Stimulated activated CD4-positive, alpha-beta T cell treated with anti-CD3 and anti-CD28 coated beads, TNF-alpha, amount 100 ng/mL, for 1 hour (primary cell): ENCODE results near the gene FIZ1.

Experiments used
- DNase-seq, 3 donors: peaks; one replicate each; pipeline ENCODE4 v3.0.0-alpha.2; 2020; ENCODE audit warnings: low read depth in 3 of 3, low spot score in 1 of 3

Gene FIZ1

DNA sequence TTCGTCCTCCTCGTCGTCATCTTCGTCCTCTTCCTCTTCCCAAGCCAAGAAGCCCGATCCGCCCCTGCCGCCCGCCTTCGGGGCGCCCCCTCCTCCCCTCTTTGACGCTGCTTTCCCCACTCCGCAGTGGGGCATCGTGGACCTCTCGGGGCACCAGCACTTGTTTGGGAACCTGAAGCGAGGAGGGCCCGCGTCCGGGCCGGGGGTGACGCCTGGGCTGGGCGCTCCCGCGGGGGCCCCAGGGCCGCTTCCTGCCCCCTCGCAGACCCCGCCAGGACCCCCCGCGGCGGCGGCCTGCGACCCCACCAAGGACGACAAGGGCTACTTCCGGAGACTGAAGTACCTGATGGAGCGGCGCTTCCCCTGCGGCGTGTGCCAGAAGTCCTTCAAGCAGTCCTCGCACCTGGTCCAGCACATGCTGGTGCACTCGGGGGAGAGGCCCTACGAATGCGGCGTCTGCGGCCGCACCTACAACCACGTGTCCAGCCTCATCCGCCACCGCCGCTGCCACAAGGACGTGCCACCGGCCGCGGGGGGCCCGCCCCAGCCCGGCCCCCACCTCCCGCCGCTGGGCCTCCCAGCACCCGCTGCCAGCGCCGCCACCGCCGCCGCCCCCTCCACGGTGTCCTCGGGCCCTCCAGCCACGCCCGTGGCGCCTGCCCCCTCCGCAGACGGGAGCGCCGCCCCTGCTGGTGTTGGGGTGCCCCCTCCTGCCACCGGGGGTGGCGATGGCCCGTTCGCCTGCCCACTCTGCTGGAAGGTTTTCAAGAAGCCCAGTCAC lies 14.8 kb upstream of the FIZ1 start:
- no peak for DNase-seq

DNA sequence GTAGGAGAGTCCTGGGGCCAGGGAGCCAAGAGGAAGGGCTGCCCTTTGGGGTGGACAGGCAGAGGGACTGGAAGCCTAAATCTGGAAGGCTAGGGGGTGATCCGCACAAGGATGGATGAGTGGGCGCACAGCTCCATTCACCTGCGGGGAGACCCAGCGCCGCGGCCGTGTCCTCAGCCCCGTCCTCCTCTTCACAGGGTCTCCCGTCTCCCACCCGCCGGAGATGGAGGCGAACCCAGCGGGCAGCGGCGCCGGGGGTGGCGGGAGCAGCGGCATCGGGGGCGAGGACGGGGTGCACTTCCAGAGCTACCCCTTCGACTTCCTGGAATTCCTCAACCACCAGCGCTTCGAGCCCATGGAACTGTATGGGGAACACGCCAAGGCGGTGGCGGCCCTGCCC lies 14.1 kb upstream of the FIZ1 start:
- no peak for DNase-seq

DNA sequence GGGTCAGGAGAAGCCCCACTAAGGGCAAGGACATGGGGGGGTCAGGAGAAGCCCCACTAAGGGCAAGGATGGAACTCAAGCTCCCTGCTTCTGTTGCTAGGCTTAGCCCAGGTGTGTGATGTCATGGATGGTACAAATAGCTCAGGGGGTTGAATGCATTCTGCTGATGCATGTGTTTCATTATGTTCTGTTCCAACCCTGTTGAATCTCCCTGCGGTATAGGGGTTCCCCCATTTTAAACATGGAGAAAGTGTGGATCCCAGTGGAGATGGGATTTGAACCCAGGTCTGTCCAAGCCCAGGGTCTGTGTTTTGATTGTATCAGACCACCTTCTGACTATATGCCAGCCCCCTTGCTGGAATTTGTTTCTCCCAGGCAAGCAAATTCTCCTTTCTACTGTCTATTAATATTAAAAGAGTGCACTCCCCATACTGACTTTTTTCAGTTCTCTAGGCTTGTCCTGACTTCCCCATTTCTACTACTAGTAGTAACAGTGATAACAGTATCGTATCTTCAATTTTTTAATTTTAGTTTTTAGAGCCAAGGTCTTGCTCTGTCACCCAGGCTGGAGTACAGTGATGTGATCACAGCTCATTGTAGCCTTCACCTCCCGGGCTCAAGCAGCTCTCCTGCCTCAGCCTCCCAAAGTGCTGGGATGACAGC lies 12.8 kb upstream of the FIZ1 start:
- DNase-seq, result no peak

DNA sequence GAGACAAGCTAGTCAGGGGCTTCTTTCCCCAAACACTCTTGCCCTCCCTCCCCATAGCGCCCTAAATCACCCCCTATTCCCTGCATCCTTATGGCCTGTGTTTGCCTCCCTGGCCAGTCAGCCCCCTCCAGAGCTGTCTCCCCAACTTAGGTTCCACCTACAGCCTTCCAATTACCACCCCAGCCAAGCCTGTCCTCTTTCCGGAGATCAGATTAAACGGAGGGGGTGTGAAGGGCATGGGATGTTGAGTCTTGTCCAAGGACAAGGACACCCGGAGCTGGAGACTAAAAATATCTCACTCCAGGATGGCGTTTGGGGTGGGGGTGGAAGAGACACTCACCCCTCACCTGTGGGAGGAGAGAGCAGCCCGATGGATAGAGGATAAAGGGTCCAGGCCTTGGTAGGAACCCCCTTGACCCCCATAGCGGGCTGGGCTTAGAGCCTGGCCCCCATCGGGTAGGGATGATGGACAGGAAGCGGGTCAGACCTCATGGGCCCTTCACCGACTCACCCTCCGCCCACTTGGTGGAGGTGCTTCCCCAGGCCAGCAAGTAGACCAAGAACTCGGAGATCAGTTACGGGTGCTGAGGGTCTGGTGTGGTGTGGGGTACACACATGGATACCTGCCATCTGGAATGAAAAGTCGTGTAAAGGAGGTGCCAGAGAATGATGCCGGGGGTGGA lies 12.1 kb upstream of the FIZ1 start:
- DNase-seq, result no peak

DNA sequence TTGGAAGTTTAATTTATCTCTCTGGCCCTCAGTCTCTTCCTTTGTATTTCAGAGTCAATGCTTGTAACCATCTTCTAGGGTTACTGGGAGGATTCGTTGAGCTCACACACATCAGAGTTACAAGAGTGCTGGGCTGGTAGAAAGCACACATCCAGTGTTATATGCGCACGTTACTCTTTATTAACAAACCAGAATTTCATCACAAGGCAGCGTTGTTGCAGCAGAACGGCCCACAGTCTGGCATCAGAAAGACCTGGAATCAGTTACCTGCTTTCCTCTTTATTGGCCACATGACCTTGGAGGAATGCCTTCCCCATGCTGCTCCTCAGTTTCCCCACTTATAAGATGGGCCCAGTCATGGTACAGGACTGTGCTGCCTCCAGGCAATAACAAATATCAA lies 10.0 kb upstream of the FIZ1 start:
- no peak for DNase-seq

DNA sequence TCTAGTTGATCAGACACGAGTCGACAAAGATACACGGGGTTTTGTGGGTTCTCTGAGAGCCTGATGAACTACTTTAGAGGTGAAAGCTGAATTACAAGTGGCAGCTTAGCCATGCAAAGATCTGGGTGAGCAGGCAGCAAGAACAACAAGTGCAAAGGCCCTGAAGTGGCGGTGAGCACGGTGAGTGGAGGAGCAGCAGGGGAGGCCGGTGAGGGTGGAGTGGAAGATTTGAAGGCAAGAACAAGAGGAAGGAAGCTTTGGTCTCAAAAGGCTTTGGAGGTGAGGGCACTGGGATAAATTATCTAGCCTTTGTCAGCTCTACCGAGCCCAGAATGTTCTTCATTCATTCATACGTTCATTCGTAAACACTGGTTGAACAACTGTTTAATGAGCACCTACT lies 7.5 kb upstream of the FIZ1 start:
- no peak for DNase-seq

DNA sequence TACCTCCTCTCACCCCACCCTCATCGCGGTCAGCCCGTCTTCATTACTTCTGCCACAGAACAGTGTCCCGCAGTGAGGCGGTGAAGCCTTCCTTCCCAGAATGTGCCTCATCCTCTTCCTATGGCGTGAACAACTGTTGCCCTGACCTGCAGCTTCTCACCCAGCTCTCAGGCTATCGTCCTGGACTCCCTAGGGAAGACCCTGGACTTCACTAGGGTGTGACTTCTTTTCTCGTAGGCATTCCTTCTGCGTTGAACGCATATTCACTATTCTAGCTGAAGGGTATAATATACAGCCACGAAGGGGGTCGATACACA lies 7.1 kb upstream of the FIZ1 start:
- no peak for DNase-seq

DNA sequence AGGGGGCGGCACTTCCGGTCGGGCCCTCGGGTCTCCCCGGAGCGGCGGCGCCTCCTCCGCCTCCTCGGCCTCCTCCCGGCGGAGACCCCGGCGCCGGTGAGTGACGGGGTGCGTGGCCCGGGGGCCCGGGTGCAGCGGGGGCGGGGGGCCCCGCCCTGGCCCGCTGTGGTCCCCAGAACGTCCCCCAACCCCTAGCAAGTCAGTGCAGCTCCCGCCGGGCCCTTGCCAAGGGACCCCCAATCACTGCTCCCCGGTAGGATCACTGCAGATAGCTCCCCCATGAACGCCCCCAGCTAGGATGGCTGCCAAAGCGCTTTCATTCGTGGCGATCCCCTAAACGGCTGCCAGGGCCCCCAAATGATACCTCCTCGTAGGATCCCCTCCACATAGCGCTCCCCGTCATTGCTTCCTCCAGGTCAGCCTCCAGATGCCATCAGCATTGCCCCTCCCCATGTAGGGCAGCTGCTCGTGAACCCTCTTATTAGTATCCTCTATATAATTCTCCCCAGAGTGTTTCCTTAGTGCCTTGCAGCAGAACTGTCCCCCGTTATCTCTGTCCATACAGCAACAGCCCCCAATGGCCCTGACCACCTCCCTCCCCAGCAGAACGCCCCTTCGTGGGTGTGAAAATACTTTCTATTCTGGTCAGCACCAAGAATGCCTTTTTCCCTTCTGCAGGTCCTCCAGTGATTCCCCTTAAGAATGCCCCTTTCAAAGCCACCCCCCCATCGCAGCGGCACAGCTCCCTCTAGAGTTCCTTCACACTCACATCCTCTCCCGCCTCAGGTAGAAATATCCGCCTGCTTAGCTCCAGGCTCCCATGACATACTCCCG lies 6.5 kb upstream of the FIZ1 start, which contains the start of gene ZNF865:
Gene ZNF865 (plus strand): TSS at position 11 of the 834 bp plus-strand sequence. CDS start 7,972 bp downstream, outside the sequence.
- DNase-seq, result peak in 2 of 3 donors; percentile 36 to 45

DNA sequence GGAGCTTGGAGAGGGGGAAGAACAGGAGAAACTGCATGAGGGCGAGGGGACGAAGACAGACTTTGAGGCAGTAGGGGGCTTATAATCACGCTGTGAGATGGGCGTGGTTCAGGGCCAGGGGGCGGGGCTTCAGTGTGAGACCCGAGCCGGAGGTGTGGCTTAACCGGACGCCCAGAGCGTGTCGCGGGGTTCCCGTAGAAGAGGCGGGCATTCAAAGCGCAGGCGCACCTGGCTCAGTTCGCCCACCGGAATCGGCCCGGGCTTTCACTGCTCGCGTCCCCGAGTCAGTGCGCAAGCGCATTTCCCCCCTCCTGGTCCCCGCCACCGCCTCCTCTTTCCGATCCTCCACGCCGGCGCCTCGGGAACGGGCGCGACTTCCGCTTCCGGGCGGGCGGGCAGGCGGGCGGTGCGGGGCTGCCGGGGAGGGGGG lies 5.9 kb upstream of the FIZ1 start:
- peak; percentile 96 to 99 (median 97) for DNase-seq

DNA sequence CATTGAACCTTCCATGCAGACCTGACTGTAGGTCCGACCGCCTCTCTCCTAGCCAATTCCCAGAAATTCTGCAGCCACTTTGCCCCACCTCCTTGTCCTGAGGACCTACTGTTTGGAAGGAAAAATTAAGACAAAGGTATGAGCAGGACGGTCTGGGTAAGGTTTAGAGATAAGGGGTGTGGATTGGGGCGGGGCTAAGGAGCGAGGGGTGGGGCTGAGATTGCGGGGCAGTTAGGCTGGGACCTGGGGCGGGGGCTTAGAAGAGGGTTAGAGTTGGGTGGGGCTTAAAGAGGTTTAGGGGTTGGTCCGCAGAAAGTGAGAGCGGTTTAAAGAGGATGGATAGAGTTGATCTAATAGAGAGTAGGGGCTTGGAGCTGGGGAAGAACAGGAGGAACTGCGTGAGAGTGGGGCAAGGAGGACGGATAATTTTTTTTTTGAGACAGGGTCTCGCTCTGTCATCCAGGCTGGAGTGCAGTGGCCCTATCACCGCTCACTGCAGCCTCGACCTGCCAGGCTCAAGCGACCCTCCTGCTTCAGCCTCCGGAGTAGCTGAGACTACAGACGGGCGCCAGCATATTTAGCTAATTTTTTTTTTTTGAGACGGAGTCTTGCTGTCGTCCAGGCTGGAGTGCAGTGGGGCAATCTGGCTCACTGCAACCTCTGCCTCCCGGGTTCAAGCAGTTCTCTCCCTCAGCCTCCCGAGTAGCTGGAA lies 4.4 kb upstream of the FIZ1 start:
- DNase-seq, result no peak

DNA sequence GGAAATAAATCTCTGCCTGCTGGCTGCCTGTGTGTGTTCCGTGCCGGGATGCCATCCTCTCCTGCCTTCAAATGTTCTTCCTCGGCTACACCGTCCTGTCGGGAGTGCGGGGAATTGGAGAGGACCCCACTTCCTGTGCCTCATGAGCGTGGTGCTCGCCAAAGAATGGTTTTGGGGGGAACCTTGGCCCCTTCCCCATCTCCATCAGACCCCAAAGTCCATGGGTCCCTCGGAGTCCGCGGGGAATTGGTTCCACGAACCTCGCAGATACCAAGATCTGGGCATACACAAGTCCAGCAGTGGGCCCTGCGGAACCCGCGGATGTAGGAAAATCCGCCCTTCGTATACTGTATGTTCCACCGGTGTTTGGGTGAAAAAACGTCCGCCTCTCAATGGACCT lies 3.8 kb upstream of the FIZ1 start:
- DNase-seq, result no peak

DNA sequence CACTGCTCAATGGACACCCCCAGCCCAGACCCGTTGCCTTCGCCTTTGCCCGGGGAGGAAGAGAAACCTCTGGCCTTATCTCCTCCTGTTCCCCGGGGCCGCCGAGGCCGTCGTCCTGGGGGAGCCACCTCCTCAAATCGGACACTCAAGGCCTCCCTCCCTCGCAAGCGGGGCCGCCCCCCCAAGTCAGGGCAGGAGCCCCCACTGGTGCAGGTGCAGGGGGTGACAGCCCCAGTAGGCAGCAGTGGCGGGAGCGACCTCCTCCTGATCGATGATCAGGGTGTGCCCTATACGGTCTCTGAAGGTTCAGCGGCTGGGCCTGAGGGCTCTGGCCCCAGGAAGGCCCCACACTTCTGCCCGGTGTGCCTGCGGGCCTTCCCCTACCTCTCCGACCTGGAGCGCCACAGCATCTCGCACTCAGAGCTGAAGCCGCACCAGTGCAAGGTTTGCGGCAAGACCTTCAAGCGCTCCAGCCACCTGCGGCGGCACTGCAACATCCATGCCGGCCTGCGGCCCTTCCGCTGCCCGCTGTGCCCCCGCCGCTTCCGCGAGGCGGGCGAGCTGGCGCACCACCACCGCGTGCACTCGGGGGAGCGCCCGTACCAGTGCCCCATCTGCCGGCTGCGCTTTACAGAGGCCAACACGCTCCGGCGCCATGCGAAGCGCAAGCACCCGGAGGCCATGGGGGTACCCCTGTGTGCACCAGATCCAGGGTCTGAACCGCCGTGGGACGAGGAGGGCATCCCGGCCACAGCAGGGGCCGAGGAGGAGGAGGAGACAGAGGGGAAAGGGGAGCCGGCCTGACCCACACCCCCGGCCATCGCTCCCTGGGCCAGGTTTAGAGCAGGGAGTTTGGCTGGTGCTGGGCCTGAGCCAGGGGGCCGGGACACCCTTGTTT lies 3.0 kb upstream of the FIZ1 start:
- DNase-seq, result no peak

DNA sequence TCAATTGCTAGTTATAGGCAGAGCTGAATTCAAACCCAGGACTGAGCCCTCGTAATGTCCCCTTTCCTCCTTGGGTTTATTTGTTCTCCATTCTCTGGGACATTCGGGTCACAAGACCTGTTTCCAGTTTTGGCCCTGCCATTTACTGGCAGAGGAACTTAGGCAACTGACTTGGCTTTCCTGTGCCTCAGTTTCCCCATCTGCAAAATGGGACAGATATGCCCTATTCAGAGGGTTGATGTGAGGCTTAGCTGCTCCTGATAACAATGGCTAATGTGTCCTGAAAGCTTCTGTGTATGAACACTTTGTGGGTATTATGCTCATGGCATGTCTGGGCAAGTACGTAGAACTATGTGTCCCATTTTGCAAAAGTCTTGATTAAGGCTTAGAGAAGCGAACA lies 1.8 kb upstream of the FIZ1 start:
- no peak for DNase-seq

DNA sequence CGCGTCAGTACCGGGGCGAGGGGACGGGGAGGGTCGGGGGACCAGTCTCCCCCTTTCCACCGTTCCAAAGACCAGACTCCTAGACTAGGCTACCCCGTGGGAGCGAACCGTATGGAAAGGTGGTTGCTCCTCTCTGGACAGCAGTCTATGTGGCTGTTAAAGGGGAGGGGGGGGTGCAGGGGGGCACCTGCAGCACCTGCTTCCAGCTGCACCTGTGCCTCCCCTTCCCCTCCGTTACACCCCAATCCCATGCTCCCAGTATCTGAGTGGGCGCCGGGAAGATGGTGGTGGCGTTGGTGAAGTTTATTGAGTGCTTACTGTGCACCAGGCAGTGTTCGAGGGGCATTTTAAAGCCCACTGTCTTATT lies 1.3 kb upstream of the FIZ1 start:
- no peak for DNase-seq

DNA sequence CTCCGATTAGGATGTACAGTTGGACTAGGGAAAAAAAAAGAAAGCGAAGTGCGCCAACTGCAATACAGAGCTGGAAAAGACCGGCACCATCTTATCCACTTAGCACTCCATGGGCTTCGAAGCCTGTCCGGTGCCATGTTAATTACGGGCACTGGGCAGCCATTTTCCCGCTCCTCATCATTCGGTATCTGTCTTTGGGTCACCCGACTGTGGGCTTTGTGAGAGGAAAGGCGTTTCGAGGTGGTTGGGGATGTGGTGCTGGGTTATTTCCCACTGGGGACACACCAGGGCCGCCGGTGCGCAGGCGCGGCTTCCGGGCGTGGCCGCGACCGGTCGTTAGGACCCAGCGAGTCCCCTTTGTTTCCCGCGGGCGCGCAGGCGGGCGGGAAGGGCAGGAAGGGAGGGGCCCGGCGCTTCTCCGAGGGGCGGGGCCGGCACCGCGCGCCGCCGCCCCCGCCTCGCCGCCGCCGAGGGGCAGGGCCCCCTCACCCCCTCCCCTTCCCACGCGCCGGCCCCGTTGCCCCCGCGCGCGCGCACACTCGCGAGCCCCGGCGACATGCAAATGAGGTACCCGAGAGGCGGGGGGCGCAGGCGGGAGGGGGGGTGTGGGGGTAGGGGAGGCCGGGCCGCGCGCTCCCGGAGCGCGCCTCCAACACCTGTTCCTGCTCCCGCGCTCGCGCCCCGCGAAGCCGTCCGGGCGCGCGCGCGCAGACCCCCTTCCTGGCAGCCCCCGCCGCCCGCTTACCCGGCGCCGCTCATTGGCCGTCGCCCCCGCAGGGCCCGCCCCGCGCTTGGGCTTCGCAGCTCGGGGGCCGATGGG lies 735 bp upstream of the FIZ1 start, which contains the start of gene ZNF524:
Gene ZNF524 (plus strand): TSS at position 447 of the 820 bp plus-strand sequence. CDS start 1,825 bp downstream, outside the sequence.
- DNase-seq, result peak; percentile 60 to 76 (median 63)

DNA sequence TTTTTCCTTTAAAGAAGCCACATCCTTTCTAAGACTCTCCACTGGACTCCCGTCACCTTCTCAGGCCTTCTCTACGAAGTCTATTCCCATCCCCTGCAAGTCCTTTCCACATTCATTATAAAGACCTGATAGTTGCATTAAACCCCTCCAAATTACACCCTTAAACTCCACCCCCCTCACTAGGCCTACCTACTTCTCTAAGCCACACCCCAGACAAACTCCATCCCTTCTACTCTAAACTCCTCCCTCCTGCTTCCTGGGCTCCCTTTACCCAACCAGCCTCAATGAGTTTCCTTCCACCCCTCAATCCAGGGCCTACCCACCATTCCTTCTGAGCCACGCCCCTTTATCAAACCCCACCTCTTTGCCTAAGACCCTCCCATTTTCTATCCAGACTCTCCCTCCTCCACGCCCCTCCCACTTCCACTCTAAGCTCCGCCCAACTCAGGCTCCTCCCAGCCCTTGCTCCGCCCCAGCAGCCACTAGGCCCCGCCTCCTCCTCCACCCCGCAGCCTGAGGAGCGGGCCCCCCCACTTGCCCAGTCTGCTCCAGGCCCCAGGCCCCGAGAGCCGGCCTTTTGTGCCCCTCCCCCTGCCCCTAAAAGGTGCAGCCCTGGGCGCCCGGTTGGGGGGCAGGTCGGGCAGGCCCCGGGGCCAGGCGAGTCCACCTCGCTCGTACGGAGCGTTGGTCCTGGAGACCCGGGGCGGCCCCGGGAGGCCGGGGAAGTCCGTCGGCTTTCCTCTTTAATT lies 424 bp downstream of the FIZ1 start:
- DNase-seq, result peak; percentile 81 to 90 (median 85)

DNA sequence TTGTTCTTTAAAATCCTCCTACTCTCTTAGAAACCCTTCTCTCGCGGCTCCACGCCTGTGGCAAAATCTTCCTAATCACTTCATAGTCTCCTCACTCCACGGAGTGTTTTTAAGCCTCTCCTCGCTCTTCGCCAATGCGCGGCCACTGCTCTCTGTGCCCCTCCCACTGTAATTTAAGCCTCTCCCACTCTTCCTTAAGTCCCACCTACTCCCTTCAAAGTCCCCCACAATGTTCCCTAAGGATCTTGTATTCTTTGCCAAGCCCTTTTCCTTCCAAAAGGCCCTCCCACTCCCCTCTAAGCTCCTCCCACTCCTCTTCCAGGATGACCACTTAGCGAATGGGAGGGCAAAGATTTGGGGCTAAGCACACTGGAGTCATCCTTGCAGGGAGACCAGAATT lies 1.3 kb downstream of the FIZ1 start:
- DNase-seq, result no peak

DNA sequence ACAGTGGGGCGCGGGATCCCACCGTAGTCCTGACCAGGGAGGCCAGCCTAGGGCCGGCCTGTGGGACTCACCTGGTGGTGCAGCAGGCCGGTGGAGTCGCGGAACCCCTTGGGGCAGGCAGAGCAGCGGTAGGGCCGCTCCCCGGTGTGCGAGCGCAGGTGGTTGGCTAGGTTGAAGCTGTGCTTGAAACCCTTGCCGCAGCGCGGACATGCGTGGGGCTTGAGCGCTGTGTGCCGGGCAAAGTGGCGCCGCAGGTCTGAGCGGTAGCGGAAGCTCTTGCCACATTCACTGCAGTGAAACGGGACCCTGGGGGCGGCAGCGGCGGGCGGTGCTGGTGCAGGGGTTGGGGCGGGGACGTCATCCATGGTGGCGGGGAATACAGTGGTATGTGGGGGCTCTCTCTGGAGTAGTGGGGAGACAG lies 1.8 kb downstream of the FIZ1 start:
- DNase-seq, result no peak
